Activated naive CD4-positive, alpha-beta T cell treated with anti-CD3 and anti-CD28 coated beads, Interleukin-2, amount 50 U/mL, for 16 hours (primary cell): ENCODE data around the gene GPR107.

Source experiments
- DNase-seq: peaks from one replicate; pipeline ENCODE4 v3.0.0-alpha.2; 2020

Gene GPR107

GRCh38 chr9:130188860-130189481 is 135.3 kb downstream of the GPR107 start:
- no peak for DNase-seq
